Measurements from ENCODE around the gene MAST3. TPM values are rescaled to one million over a fixed set of nuclear protein-coding genes. Genes with fewer than 3 reads are reported as not detected.
A peak's percentile ranks its signal among the peaks of the same experiment; 100 is the strongest.

The MAST3 gene
- total RNA-seq, 1 donor from 2014 or later = 5.0 TPM

DNA sequence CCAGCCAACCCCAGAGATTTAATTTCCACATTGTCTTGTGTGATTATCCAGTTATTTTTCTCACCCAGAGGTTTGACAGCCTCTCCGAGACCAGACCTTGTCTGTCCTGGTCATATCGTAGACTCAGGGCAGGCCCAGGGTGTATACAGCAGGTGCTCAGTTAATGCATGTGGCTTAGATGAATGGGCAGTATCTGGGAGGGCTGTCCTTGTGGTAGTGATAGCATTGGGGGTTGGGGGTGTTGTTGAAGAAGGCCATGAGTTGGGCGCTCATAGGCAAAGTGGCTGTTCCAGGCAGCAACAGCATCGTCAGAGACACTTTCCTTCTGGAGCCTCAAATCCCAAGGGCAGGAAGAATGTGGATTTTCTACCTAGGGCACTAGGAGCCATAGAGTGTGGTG, 16.9 kb downstream of the MAST3 start:
- DNase-seq = no peak

DNA sequence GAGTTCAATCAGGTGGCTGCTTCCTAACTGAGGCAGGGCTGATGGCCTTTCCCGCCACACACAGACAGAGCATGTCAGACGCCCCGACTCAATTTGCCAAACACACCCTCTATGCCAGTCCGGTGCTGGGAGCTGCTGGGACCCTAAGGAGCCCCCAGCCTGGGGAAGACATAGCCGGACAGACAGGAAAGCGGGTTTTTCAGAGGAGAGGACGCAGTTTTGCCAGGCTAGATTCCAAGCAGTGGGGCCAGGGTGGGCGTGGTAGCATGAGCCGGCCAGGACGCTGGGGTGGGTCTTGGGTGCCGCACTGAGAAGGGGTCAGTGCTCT, 19.8 kb downstream of the MAST3 start:
- no peak for DNase-seq

DNA sequence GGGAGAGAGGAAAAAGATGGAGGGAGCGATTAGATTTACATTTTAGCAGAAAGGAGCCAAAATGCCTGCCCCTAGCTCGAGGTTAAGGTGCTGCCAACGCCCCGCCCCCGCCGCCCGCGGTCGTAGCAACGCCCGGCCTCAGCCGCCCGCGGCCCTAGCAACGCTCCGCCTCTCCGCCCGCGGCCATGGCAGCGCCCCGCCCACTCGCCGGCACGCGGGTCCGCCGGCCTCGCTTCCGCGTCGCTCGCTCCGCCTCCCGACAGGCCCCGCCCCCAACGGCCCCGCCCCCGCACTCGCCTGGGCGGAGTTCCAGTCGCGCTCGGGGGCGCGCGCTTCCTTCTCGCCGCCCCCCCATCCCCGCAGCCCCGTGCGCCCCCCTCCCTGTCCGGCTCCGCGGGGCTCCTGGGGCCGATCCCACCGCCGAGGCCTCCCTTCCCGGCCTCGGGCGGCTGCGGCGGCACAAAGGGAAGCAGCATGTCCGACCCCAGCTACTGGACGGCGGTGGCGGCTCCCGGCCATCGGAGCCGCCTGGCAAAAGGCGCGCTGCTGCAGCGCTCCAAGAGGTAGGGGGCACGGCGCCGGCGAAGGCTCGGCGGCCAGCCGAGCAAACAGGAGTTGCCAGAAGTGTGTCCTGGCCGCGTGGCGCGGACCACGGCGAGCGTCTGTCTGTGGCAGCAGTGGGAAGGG, 20.3 kb downstream of the MAST3 start:
- peak; percentile 83 for DNase-seq

DNA sequence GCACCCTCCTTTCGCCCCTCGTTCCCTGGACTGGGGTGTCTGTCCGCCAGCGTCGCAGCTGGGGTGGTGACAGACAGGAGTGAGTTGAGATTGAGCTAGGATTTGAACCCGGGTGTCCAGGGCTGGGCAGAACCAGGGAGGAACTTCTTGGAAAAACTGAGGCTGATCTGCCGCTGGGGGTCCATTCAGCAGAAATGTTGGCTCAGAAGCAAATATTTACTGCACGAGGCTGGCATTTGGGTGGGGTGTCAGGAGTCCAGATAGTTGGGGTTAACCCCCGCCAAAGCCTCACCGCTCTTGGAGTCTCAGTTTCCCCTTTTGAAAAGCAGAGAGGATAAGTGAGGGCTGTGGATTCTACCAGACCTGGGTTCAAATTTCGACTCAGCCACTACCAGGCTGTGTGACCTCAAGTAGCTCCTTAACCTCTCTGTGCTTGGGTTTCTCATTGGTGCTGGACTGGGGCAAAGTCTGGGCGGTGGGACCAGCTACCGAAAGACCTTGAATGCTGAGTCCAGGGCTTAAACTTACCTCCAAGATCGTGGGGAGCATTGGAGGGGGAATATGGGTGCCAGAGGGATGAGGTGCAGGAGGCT, 20.9 kb downstream of the MAST3 start:
- no peak for DNase-seq

DNA sequence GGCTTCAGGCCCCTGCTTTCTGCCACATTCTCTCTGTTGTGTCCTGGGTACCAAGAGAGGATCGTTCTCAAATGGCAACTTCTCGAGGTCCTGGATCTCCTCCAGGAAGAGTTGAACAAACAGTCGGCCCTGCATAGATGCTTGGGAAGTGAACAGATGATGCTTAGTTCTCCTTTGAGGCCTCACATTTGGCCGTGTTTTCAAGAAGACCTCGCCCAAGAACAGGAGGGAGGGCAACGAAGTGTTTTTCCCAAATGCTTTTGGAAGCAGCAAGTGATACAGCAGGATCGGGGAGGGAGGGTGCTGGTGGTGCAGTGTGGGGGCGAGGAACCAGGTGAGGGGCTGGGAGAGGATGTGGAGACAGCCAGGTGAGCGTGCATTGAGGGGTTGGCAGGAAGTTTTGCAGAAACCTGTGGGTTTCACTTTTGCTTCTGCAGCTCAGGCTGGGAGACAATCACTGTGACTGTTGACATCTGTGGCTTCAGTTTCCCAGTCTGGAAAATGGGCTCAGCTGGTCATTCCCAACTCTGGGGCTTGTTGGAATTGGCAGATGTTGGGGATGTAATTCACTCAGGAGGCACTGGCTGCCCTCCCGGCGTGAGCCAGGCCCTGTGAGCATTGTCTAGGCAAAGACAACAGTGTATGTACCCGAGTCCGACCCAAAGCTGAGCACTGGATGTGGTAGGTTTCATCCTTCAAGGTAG, 21.6 kb downstream of the MAST3 start:
- no peak for DNase-seq

DNA sequence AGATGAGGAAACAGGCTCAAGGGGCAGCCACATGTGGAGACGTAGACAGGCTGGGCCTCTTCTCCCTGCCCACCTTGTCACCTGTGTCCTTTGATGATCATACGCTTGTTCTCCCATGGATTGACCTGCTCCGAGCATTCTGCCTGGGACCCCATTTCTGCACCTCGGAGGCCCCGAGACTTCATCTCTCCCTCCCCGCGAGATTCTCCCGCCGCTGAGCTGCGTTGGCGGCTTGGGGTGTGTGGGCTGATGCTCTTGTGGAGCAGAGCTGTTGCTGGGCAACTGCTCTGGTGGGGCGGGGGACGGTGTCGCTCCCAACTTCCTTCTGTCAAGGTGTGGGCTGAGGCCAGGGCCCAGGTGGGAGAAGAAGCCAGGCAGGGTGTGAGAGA, 22.1 kb downstream of the MAST3 start:
- DNase-seq = peak; percentile 69

DNA sequence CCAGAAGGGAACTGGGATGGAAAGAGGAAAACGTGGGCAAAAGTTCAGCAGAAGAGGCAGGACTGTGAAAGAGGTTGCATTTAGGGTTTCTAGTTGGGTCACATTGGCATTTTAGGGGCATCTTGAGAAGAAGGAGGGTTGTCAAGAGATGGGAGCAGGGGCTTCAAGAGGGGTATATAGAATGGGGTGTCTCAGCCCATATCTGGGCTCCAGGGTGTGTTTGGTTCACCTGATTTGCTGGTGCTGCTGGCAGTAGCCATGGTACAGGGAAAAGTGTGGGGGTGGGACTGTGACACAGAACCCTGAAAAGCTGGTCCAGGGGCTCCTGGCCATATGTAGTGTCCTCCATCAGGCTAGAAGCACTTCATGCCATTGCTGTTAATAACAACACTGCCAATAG, 22.5 kb downstream of the MAST3 start:
- no peak for DNase-seq

DNA sequence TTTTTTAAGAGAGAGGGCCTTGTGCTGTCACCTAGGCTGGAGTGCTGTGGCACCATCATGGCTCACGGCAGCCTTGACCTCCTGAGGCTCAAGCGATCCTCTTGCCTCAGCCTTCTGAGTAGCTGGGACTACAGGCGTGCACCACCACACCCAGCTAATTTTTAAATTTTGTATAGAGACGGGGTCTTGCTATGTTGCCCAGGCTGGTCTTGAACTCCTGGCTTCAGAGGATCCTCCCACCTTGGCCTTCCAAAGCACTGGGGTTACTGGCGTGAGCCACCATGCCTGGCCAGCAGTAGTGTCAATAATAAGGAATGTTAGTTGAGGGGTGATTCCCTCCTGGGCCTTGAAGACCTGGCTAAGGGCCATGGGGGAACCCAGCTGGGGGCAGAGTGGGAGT, 23.6 kb downstream of the MAST3 start:
- DNase-seq = no peak

DNA sequence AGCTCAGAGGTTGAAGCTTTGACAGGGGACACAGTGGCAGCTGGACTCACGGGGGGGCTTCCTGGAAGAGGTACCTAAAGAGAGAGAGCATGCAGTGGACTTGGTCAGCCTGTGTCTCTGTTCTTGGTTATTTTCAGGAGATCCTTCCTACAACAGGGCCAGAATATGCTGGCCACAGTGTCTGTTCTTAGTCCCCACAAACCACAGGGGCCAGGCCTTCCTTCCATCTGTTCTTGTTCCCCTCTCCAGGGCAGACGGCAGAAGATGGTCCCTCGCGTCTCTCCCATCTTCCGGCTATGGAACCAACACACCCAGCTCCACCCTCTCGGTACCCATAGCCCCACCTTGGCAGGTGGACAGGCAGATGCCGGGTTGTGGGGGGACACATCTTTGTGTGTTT, 24.8 kb downstream of the MAST3 start:
- no peak for DNase-seq

DNA sequence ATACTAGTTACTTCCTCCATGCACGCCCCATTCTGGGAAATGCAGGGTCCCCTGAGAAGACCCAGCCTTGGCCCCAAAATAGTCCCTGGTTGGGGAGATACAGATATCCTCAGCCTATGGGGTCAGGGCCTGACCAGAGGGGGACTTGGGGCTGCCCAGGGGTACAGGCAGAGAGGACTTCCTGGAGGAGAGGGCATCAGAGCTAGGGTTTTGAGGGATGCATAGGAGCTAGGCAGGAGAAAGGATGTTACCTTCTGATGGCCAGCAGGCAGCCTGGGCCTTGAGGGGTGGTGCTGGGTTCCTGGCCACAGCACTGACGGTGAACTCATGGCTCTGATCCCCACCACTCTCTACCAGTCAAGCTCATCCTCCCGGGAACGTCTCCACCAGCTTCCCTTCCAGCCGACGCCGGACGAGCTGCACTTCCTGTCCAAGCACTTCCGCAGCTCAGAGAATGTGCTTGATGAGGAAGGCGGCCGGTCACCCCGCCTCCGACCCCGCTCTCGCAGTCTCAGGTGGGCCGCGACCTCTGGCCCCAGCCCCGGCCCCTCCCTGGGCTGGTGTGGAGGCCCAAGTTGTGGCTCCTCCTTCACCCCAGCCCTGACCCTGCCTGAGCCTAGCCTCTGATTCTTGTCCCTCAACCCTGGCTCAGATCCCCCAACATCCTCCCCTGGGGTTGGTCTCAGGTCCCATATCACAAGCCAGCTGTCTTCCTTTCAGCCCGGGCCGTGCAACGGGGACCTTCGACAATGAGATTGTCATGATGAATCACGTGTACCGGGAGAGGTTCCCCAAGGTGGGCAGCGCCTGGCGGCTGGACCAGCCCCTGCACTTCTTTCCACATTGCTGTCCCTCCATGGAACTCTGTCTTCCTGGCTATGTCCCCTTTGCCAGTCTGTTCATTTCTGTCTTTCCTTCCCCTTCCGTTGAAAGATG, 25.6 kb downstream of the MAST3 start:
- no peak for DNase-seq

DNA sequence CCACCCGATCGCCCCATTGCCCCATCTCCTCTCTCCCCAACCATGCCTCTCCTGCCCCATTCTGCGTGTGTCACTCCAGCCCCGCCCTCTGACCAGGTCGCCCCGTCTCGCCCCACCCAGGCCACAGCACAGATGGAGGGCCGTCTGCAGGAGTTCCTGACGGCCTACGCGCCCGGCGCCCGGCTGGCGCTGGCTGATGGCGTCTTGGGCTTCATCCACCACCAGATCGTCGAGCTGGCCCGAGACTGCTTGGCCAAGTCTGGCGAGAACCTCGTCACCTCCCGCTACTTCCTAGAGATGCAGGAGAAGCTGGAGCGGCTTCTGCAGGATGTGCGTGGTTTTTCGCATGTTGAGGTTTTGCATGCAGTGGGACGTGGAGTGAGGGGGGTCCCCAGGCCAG, 26.2 kb downstream of the MAST3 start:
- DNase-seq = no peak

DNA sequence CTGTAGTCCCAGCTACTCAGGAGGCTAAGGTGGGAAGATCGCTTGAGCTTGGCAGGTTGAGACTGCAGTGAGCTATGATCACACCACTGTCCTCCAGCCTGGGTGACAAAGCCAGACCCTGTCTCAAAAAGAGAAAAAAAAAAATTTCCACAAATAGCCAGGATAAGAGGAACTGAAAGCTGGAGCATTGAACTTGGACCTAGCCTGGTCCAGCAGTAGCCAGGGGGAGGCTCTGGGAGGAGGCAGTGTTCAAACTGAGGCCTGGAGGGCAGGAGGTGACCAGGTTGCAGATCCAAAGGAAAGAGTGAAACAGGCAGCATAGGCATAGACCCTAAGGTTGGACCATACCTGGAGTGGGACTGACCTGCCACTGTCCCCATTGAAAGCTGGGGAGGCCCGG, 28.5 kb downstream of the MAST3 start:
- no peak for DNase-seq

DNA sequence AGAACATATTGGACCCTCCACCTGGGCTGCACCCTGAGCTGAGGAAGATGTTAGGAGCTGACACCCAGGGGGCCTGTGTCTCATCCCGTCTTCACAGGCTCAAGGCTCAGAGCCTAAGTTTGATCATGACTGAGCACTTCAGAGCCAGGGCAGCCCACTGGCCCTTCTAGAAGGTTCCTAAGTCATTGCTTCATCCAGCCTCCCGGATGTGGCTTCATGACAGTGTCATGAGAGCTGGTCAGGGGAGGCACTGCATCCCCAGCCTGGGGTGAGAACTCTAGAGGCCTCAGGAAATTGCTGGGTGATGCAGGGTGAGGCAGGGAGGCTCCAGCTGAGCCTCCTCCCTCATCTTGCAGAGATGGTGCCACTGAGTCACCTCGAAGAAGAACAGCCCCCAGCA, 30.5 kb downstream of the MAST3 start:
- no peak for DNase-seq

DNA sequence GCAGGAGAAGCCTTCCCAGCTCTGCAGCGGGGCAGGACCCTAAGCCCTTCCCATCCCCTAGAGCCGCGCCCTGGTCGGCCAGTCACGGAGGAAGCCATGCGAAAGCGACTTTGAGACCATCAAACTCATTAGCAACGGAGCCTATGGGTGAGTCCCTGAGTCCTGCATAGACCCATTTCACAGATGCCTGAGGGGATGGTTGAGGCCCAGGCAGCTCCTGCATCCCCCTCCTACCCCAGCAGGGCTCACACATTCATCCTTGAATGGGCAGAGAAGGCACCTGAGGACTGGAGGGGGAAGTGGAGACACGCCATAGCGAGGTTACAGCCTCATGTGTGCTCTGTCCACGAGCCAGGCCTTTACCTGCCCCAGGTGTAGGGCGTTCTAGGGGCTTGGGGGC, 31.2 kb downstream of the MAST3 start:
- DNase-seq = no peak

DNA sequence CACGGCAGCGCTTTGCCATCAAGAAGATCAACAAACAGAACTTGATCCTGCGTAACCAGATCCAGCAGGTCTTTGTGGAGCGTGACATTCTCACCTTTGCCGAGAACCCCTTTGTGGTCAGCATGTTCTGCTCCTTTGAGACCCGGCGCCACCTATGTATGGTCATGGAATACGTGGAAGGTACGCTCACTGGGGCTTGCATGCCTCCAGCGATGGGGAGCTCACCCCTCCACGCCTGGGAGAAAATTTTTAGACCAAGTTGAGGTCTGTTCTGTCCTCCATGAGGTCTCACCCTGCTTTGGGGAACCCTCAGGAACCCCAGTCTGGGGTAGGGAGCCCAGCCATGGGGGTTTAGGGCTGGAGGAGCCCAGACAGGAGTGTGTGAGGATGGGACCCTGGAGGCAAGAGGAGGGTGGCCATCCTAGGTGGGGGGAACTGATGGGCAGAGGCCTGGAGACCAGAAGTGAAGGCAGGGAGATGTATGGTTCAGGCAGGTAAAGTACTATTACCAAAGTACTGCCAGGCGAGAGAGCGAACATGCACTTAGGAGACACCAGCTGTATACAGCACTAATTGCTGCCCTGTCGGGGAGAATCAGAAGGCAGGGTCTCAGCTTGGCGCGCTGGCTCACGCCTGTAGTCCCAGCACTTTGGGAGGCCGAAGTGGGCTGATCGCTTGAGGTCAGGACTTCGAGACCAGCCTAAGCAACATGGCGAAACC, 33.1 kb downstream of the MAST3 start:
- no peak for DNase-seq

DNA sequence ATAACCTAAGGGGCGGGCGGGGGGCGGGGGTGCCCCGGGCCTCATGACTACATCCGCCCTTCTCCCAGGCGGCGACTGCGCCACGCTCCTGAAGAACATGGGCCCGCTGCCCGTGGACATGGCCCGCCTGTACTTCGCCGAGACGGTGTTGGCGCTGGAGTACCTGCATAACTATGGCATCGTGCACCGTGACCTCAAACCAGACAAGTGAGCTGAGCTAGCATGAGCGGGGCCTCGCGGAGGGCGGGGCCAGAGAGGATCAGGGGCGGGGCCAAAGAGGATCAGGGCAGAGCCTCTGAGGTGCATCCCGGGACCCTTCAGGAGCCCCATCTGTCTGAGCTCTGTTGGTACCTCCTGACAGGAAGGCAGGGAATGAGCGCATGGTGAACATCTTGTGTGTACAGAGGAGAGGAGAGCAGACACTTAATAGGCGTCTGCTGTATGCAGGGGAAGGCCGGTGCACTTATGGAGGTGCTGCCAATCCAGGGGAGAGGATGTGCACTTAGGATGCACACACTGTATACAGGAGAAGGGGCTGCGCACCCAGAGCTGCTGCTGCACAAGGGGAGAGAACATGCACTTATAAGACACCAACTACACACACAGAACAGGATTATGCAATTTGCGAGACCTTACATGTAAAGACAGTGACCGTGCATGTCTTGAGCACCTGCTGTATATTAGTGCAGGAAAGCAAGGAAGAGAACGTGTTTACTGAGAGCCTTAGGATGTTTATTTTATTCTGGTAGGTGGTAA, 34.4 kb downstream of the MAST3 start:
- no peak for DNase-seq

DNA sequence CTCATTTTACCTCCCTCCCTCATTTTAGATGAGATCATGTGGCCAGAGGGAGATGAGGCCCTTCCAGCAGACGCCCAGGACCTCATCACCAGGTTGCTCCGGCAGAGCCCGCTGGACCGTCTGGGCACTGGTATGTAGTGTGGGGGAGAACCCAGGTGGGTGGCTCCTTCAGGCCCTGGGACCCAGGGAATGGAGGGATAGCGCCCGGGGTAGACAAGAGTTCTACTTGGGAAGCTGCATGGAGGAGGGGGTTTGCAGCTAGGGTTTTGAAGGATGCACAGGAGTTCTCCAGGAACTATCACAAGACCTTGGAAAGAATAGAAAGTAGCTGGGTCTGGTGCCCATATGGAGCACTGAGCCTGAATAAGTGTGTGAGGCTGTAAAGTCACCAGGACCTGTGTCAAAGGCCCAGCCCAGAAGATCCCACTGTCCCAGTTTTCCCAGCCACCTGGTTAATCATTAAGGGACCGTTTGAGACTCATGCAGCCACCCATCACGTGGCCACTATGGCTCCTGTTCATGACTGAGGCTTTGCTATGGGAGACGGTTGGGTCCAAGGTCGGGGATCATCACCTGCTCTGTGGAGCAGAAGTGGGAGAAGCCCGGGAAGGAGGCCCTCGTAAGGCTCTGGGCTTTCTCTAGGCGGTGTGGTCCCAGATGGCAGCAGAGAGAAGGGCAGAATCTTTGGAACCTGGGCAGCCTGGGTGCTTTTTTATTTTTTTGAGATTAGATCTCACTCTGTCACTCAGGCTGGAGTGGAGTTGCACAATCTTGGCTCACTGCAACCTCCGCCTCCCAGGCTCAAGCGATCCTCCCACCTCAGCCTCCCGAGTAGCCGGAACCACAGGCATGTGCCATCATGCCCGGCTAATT, 38.4 kb downstream of the MAST3 start:
- DNase-seq = no peak

DNA sequence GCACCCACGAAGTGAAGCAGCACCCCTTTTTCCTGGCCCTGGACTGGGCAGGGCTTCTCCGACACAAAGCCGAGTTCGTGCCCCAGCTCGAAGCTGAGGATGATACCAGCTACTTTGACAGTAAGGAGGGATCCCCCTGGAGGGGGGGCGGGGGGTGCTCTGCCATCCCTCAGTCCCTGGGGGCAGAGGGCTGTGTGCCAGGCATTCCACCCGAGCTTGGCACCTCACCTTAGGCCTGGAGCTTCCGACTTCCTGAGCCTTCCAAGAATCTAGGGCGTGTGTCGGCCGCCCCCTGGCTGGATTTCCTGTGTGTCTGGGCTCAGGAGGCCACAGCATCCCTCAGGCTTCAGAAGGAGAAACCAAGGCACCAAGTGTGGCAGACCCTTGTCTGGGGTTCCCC, 39.7 kb downstream of the MAST3 start:
- DNase-seq = no peak

DNA sequence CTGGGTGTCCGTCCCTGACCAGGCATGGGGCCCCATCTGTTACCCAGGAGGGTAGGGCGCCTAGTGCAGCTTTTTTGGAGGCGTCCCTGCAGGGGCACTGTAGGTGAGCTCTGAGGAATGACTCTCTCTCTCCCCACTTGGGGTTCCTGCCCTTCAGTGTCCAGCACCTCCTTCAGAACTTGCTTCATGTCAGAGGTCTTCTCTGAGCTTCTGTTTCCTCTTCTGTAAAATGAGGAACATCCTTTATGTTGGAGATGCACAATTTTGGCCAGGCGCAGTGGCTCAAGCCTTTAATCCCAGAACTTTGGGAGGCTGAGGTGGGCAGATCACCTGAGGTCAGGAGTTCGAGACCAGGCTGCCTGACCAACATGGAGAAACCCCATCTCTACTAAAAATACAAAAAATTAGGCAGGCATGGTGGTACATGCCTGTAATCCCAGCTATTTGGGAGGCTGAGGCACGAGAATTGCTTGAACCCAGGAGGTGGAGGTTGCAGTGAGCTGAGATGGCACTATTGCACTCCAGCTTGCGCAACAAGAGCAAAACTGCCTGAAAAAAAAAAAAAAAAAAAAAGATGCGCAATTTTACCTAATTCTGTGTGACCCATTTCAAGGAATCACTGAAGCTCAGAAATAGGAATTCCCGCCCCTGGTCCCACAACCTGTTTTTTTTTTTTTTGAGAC, 40.2 kb downstream of the MAST3 start:
- DNase-seq = no peak

DNA sequence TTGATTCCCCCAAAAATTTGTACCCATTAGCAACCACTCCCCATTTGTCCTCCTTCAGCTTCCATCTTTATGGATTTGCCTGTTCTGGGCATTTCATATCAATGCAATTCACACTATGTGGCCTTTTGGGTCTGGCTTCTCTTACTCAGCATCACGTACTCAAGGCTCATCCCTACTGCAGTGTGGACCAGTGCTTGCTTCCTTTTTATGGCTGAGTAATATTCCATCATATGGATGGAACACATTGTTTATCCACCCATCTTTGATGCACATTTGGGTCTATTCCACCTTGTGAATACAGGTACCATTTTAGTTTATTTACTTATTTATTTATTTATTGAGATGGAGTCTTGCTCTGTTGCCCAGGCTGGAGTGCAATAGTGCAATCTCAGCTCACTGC, 42.9 kb downstream of the MAST3 start:
- DNase-seq = no peak
